GM12892 (cell line): ENCODE results near the gene TEX2.

Experiments used
- POLR2A ChIP-seq: IDR thresholded peaks from 2 replicates; pipeline ENCODE4 v1.6.1; 2011; ENCODE audit warnings: low read depth, low read length, control low read depth
- POLR2AphosphoS5 ChIP-seq: IDR thresholded peaks from 2 replicates; pipeline ENCODE4 v1.6.1; 2011; ENCODE audit warnings: low read depth, low read length, control low read depth

GRCh38 chr17:64115822-64116534, 147.1 kb downstream of the TEX2 start:
- TF ChIP-seq POLR2A (no peak), POLR2AphosphoS5 (no peak)
